NK-92 treated with Interleukin-12 subunit alpha and Interleukin-12 subunit beta, amount 100 ng/mL, for 24 hours (cell line): Measurements from ENCODE around the gene KHDC3L.
"Not testable (repeated sequence)": the region's sequence is repeated elsewhere in the genome, so short reads cannot be mapped to it uniquely, and the experiment has no call there.

Experiments
- DNase-seq: peaks from one replicate; lab custom pipeline; 2025; lab: John Stamatoyannopoulos, UW

The KHDC3L gene

DNA sequence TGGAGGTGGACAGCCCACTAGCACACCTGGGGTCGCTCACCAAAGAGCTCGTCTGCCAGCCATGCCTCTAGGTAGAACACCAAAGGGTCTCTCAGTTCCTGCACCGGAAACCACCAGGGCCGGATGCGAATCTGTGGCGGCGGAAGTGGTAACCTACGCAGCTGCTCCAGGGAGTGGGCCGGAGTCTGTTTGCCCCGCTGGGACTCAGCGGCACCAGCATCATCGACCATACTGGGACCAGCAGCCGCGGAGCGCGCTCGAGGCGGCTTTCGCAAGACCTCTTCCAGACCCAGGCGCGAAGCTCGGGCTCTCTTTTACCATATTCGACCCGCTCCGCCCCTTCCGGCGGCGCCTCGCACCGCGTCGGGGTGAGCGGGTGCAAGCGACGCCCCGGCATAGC lies 7.1 kb downstream of the KHDC3L start, which contains the start of gene OOEP:
Gene OOEP, minus strand, starts transcription at position 335 of the 400 bp plus-strand sequence. Its CDS starts 105 bp downstream, at position 230.
- no peak for DNase-seq

DNA sequence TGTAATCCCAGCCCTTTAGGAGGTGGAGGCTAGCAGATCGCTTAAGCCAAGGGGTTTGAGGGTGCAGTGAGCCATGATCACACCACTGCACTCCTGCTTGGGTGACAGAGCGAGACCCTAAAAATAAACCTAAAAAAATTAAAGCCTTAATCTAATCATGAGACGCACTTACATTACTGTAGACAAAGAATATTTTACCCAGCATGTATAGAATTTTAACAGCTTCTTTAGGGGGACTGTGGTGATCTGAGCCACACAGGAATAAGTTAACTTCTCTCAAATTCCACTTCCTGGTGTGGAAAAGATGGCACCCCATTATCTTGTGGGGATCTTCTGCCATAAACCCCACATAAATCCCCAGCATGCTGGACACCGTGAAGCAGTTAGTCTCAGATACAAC lies 9.5 kb downstream of the KHDC3L start:
- no peak for DNase-seq

DNA sequence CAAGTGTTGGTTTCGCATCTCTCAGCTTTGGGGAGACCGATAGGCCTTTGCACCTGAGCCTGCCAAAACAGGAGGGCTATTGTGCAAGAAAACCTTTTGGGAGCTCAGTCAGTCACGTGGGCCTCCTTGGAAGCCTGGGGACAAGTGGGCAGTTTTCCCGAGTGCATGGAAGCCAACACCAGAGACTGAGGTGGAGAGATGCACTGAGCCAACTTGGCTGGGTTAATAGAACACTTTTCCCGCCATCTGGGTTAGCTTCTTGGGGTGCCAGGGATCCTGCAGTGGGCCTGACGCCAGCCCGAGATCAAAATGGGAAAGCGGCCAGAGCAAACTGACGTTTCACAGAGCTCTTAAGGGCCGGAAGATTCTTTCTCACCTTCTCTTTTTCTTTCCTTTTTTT lies 10.1 kb downstream of the KHDC3L start:
- no peak for DNase-seq

DNA sequence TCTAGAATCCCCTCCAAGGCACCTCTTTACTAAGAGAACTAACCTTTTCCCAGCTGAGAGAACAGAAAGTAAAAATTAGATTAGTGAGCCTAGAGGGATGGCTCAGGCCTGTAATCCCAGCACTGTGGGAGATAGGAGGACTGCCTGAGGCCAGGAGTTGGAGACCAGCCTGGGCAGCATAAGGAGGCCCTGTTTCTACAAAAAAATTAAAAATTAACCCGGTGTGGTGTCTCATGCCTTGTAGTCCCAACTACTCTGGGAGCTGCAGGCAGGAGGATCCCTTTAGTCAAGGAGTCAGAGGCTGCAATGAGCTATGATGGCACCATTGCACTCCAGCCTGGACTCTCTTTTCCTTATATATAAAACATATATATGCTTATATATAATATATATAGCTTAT lies 12.8 kb downstream of the KHDC3L start:
- DNase-seq, result no peak

DNA sequence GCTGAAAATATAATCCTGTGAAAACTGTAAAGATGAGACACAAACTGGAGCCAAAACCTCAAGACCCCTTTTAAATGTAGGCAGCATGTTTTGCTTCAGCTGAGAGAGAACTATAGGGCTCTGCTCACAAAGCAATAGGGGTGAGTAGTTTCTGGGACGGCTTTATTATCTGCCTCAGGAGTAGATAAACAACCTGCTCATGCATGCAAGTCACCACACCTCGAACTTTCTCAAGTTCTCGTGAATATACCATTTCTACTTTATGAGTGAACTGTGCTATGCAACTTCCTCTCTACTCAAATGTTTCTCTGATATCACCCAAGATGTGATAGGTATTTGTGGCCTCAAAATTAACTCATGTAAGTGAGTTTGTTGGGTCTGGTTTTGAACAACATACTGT lies 14.8 kb downstream of the KHDC3L start:
- DNase-seq, result no peak

DNA sequence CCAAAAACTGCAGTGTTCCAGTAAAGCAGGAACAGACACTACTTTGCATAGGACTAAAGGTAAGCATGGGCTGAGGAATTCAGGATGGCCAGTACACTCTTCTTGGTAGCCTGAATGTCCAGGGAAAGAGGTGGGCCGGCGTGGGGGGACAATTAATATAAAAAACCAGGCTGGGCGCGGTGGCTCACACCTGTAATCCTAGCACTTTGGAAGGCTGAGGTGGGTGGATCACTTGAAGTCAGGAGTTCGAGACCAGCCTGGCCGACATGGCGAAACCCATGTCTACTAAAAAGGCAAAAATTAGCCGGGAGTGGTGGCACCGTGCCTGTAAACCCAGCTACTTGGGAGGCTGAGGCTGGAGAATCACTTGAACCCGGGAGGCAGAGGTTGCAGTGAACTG lies 19.1 kb downstream of the KHDC3L start:
- DNase-seq, result not testable (repeated sequence)

DNA sequence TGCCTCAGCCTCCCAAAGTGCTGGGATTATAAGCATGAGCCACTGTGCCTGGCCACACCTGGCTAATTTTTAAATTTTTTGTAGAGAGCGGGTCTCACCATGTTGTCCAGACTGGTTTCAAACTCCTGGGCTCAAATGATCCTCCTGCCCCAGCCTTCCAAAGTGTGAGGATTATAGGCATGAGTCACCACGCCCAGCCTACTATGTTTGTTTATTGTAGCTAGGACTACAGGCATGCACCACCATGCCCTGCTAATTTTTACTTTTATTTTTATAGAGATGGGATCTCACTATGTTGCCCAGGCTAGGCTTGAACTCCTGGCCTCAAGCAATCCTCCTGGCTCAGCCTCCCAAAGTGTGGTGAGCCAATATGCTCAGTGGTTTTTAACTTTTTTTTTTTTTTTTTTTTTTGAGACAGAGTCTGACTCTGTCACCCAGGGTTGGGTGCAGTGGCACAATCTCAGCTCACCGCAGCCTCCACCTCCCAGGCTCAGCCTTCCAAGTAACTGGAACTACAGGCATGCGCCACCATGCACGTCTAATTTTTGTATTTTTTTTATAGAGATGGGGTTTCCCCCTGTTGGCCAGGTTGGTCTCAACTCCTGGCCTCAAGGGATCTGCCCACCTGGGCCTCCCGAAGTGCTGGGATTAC lies 20.1 kb downstream of the KHDC3L start:
- no peak for DNase-seq

DNA sequence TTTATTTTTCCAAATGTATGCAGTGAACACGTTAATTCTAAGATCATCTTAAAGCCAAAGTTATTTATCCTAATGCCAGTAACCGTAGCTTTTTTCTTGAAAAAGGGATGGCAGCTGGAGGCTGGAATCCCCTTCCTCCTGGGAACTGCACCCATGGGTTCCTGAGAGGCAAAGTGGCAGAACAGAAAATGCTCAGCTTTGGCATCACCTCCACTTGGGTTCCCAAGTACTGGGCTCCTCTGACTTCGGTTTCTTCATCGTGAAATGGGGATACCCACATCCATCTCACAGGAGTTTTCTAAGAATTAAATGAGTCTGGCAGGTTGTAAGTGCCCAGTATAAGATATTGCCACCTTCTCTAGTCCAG lies 26.0 kb downstream of the KHDC3L start:
- no peak for DNase-seq

DNA sequence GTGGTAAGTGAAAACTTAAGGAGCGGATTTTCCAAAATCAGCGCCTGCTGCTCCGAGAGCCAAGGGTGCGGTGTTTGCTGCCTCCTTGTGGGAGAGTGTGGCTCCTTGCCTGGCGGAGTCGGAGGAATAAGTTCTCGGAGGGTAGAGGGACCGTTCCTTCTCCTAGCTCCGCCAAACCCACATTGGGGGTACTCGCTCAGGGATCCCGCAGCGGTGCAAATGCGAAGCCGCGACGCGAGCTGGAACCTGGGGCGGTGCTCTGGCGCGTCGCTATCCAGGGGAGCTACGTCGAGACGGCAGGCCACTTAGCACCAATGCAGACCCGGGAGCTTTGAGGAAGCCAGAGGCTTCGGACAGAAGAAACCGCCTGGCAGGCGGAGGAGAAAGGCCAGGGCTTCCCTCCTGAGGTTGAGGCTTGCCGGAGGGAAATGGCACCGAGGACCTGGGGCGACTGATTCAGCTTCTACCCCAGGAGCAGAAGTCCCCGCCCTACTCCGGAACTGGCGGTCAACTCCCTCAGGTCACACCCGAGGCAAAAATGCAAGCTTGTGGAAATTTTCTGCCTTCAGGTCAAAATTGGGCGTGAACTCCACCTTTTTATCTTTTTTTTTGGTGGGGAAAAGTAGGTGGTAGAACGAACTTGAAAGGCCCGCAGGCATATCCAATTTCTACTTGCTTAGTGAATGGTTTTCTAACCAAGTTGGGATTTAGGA lies 26.5 kb downstream of the KHDC3L start:
- DNase-seq, result no peak

DNA sequence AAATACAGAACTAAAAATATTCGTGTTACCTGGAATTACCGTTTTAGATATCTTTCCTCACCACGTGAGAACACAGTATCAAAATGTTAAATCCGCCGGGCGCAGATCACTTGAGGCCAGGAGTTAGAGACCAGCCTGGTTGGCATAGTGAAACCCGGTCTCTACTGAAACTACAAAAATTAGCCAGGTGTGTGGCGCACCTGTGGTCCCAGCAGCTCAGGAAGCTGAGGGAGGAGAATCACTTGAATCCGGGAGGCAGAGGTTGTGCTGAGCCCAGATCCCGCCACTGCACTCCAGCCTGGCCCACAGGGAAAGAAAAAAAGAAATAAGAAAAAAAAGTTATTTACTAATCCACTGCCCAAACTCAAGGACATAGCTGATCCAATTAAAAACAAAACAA lies 27.4 kb downstream of the KHDC3L start:
- no peak for DNase-seq

DNA sequence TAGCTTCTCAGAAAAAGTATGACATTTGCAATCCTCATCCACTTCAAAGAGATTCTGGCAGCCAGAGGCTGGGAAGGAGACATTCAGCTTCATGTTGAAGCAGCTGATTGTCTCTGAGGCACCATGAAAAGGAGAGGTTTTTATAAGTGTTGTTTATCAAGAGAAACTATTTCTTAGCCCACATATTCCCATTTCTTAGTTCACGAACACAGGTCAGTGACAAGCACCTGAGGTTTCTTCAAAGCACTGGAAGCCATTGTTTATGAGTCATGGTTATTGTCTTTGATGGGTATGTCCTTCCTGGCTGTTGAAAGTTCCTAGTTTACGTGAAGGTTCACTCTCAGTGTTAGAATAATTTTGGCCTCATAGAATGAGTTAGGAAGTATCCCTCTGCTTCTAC lies 29.2 kb downstream of the KHDC3L start:
- no peak for DNase-seq

DNA sequence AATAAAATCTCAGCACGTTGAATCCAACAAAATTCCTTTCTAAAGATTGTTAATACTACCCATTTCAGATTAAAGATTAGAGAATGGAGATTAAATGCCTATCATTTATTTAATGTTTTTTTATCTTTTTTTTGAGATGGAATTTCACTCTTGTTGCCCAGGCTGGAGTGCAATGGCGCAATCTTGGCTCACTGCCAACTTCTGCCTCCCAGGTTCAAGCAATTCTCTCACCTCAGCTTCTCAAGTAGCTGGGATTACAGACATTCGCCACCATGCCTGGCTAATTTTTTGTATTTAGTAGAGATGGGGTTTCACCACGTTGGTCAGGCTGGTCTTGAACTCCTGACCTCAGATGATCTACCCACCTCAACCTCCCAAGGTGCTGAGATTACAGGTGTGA lies 29.7 kb downstream of the KHDC3L start:
- not testable (repeated sequence) for DNase-seq

DNA sequence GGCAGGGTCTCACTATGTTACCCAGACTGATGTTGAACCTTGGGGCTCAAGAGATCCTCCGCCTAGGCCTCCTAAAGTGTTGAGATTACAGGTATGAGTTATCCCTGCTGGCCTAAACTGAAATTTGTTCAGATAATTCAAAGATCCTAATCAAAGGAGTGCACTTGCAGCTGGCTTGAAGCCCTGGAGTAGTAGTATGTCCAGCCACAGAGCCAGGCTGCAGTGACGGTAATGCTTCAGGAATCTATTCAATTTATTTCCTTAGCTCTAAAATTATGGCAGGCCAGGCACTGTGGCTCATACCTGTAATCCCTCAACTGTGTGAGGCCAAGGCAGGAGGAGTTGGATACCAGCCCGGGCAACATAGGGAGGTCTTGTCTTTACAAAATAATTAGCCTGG lies 30.8 kb downstream of the KHDC3L start:
- no peak for DNase-seq

DNA sequence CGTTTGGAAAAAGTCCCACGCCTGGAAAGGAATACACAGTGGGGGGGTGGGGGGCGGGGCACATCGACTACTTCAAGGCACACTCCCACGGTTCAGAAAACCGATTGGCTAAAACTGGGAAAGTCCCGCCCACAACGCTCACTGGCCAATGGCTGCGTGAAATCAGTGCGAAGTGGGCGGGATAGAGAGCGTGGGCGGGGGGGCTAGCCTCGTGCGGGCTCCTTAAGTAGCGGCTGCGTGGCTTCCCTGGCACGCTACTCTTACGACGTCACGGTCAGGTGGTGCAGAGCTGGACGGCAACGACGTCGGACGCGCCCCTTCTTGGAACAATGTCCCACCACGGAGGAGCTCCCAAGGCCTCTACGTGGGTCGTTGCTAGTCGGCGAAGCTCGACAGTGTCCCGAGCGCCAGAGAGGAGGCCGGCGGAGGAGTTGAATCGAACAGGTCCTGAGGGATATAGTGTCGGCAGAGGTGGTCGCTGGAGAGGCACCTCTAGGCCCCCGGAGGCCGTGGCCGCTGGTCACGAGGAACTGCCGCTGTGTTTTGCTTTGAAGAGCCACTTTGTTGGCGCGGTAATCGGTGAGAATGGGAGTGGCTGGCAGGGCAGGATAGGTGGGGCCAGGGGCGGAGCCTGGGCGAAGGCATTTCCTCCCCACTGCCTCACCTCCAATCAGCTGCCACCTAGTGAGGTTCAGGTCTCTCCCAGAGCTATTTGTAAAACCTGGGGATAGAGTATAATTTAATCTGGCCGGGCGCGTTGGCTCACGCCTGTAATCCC lies 32.3 kb downstream of the KHDC3L start, which contains the start of gene DDX43:
Gene DDX43, plus strand, starts transcription at position 252 of the 778 bp plus-strand sequence. Its CDS starts 78 bp downstream, at position 330.
- peak; percentile 74 for DNase-seq

DNA sequence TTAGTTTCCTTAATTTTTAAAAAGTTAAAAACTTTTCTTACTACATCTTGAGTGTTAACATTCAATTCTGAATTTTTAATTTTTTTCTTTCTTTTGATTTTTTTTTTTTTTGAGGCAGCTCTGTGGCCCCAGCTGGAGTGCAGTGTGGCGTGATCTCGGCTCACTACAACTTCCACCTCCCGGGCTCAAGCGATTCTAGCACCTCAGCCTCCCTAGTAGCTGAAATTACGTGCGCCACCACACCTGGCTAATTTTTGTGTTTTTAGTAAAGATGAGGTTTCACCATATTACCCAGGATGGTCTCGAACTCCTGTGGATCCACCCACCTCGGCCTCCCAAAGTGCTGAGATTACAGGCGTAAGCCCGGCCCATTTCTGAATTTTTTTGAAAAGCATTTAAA lies 33.4 kb downstream of the KHDC3L start:
- no peak for DNase-seq

DNA sequence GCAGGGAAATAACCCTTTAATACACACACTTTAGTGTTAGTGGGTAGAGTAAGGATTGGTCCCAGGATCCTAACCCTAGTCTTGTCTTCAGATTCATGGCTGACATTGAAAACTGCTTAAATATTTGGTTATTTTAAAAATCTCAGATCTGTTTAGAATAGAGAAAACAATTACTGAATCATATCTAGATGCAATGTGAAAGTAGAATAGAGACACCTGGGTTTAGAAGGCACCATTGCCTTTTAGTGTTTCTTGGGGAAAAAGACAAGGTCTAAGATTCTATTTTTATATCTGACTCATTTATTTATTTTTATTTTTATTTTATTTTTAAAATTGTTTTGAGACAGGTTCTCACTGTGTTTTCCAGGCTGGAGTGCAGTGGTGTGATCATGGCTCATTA lies 38.2 kb downstream of the KHDC3L start:
- no peak for DNase-seq

DNA sequence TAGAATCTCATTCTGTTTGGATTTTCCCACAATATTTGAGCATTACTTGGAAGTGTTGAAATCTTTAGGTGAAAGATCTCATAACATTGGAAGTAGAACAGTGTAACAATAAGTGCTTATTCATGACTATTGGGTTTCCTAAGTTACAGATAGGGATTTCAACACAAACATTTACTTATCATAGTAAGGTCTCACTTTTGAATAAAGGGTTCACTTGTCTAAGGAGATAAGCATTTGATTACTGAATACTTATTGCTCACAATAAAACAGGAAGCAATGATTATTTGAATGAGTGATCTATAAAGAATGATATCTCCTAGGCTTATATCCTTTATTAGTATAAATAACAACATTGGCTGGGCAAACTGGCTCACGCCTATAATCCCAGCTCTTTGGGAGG lies 46.9 kb downstream of the KHDC3L start:
- no peak for DNase-seq

DNA sequence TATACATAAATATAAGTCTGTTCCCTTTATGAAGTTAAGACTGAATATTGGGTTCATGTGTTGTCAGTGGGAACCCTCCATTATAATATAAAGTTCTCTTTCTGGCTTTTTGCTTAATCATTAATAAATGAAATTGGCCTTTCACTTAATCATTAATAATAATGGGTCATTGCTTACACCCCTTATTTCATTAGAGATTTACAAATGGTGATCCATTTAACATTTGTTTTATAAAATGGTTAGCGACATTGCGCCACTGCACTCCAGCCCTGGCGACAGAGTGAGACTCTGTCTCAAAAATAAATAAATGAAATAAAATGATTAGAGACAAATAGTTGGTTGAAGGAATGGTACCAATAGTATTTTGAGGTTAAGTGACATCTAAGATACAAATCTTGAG lies 50.6 kb downstream of the KHDC3L start:
- no peak for DNase-seq
